ENCODE results near the gene ZFHX3.

GRCh38 chr16:72876221-72876620 is 171.7 kb downstream of the ZFHX3 start:
- TF ChIP-seq EP300 (IDR thresholded peaks at IDR 0.05; ENCODE audit: borderline replicate concordance) (no peak), CREB1 (IDR thresholded peaks at IDR 0.05; ENCODE audit: low read depth) (no peak), EGR1 (IDR thresholded peaks at IDR 0.05) (no peak), TCF12 (IDR thresholded peaks at IDR 0.05; ENCODE audit: low read depth) (no peak), YY1 (IDR thresholded peaks at IDR 0.05; ENCODE audit: low read depth) (no peak), CEBPB (IDR thresholded peaks at IDR 0.05) (no peak), TAF1 (IDR thresholded peaks at IDR 0.05; ENCODE audit: low read depth) (no peak), RAD21 (IDR thresholded peaks at IDR 0.05; ENCODE audit: low read depth) (no peak), ZBTB7A (IDR thresholded peaks at IDR 0.05; ENCODE audit: low read depth) (no peak), TEAD4 (IDR thresholded peaks at IDR 0.05) (no peak), FOXM1 (IDR thresholded peaks at IDR 0.05; ENCODE audit: borderline replicate concordance, low read depth) (no peak)
- TF ChIP-seq, protein P1, sequence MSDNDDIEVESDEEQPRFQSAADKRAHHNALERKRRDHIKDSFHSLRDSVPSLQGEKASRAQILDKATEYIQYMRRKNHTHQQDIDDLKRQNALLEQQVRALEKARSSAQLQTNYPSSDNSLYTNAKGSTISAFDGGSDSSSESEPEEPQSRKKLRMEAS (IDR thresholded peaks at IDR 0.05): no peak
- TF ChIP-seq, protein P2, sequence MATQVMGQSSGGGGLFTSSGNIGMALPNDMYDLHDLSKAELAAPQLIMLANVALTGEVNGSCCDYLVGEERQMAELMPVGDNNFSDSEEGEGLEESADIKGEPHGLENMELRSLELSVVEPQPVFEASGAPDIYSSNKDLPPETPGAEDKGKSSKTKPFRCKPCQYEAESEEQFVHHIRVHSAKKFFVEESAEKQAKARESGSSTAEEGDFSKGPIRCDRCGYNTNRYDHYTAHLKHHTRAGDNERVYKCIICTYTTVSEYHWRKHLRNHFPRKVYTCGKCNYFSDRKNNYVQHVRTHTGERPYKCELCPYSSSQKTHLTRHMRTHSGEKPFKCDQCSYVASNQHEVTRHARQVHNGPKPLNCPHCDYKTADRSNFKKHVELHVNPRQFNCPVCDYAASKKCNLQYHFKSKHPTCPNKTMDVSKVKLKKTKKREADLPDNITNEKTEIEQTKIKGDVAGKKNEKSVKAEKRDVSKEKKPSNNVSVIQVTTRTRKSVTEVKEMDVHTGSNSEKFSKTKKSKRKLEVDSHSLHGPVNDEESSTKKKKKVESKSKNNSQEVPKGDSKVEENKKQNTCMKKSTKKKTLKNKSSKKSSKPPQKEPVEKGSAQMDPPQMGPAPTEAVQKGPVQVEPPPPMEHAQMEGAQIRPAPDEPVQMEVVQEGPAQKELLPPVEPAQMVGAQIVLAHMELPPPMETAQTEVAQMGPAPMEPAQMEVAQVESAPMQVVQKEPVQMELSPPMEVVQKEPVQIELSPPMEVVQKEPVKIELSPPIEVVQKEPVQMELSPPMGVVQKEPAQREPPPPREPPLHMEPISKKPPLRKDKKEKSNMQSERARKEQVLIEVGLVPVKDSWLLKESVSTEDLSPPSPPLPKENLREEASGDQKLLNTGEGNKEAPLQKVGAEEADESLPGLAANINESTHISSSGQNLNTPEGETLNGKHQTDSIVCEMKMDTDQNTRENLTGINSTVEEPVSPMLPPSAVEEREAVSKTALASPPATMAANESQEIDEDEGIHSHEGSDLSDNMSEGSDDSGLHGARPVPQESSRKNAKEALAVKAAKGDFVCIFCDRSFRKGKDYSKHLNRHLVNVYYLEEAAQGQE (IDR thresholded peaks at IDR 0.05; ENCODE audit: low read depth): no peak
